HG03354 (cell line): ENCODE data around the gene RSL1D1.
"Not testable (repeated sequence)": the region's sequence is repeated elsewhere in the genome, so short reads cannot be mapped to it uniquely, and the experiment has no call there.

ENCODE experiments used
- ATAC-seq: cut with Tn5 transposase; IDR thresholded peaks from one replicate; pipeline ENCODE4 v1.9.1; 2021; ENCODE audit warnings: mild to moderate bottlenecking; ENCODE audit not compliant: unreplicated experiment, poor library complexity, severe bottlenecking

RSL1D1 gene

DNA sequence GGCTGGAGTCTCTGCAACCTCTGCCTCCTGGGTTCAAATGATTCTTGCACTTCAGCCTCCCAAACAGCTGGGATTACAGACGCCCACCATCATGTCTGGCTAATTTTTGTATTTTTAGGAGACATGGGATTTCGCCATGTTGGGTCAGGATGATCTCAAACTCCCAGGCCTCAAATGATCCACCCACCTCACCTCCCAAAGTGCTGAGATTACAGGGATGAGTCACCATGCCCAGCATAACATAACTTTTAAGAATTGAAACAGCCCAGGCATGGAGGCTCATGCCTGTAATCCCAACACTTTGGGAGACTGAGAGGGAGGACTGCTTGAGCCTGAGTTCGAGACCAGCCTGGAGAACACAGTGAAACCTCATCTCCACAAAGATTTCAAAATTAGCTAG lies 2.5 kb downstream of the RSL1D1 start:
- ATAC-seq, result no peak

DNA sequence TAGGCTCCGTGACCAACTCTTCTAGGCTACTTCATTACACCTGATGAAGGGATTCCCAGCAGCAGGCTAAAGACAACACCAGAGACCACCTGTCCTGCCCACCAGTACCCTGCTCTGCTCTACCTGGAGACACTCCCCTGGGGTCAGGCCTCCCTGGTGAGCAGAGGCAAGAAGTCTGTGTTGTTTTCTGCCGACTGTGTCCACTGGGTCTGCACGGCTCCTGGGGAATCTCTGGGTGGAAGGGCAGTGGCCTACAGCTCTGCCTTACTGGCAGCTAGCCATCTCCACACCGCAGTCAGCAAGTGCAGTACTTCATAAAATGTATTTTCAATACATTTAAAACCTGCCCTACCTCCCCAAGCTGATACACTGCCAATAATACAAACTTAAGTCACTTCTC lies 6.8 kb downstream of the RSL1D1 start:
- ATAC-seq, result no peak

DNA sequence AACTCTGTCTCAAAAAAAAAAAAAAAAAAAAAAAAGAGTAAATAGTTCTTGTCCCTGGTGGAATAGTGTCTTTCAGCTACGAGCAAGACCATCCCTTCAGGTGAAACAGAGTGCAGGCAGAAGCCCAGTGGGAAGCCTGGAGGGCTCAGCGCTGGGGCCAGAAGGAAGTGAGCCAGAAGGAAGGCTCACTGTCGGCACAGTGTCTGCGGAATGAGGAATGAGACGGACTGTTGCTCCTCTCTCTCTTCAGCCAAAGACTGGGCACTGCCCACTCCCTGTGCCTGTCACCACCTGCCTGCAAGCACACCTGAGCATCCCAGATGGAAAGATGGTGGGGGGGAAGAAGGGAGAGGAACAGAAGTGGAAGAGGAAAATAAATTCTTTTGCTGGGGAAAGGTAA lies 7.5 kb downstream of the RSL1D1 start:
- ATAC-seq, result no peak

DNA sequence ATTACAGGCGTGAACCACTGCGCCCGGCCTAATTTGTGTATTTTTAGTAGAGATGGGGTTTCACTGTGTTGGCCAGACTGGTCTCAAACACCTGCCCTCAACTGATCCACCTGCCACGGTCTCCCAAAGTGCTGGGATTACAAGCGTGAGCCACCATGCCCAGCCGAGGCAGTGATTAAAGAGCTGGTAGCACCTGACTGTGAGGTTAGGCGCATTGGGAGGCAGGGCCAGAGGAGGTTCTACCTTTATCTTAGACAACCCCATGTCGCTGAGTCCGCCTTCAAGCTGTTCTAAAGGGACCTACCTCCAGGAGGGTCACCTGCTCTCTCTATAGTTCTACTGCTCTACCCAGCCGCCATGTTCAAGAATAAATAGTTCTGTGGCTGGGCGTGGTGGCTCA lies 8.1 kb downstream of the RSL1D1 start:
- ATAC-seq, result no peak

DNA sequence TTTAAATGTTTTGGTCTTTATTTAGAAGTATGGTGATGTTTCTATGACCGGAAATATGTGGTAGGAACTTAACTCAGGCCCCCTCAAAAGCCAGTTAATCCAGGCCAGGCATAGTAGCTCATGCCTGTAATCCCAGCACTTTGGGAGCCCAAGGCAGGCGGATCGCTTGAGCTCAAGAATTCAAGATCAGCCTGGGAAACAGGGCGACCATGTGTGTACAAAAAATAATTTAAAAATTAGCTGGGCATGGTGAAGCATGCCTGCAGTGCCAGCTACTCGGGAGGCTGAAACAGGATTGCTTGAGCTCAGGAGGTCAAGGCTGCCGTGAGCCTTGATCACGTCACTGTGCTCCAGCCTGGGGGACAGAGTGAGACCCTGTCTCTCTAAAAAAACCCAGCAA lies 10.3 kb downstream of the RSL1D1 start:
- ATAC-seq, result no peak

DNA sequence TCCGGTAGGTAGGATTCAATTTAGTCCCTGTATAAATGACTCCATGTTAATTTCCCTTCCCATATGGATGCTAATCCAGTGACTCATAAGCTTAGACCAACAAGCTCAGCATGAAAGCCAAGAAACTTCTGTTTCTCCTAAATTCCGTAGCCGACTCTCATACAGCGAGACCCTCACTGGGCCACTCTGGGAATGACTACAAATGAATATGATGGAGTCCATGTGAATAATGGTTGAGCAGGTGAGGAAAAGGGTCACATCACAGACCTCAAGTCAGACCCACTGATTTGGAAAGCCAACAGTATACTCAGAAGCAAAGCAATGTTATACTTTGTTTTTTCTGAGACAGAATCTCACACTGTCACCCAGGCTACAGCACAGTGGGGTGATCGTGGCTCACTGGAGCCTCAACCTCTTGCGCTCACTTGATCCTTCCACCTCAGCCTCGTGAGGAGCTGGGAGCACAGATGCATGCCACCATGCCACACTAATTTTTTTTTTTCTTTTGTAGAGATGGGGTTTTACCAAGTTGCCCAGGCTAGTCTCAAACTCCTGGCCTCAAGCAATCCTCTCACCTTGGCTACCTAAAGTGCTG lies 14.6 kb downstream of the RSL1D1 start:
- no peak for ATAC-seq

DNA sequence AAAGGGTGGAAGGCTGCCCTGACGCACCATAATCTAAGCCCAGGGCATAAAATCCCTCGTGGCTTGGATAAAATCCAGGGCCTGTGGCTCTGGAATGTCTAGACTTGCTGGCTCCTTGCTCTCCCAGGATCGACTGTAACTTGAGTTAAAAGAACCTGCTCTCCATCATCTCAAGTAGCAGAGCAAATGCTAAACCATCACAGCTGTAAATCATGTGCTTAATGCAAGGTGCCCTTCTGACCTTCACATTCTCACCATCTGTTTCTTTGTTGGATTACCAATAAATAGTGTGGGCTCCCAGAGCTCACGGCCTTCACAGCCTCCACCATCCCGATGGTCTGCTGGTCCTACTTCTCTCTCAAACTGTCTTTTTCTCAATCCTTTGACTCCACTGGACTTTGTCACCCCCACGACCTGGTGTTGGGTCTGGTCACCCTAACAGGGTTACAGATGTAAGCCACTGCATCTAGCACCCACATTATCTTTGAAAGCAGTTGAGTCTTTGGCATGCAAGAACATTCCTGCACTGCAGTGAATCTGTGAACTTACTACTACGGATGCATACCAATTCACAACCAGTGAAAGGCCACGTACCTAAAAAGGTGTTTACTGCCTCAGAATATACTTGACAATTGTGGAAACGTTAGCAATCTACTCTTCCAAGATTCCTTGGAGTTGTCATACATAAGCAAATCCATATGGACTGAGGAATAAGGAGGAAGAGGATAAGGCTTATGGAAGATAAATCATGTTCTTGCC lies 15.3 kb downstream of the RSL1D1 start:
- no peak for ATAC-seq

DNA sequence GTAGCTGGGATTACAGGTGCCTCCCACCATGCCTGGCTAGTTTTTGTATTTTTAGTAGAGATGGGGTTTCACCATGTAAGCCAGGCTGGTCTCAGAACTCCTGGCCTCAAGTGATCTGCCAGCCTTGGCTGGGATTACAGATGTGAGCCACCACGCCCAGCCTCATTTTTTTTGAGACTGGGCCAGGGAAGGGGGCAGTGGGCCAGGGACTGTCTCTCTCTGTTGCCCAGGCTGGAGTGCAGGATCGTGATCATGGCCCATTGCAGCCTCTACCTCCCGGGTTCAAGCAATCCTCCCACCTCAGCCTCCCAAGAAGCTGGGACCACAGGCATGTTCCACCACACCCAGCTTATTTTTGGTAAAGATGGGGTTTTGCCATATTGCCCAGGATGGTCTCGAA lies 16.0 kb downstream of the RSL1D1 start:
- no peak for ATAC-seq

DNA sequence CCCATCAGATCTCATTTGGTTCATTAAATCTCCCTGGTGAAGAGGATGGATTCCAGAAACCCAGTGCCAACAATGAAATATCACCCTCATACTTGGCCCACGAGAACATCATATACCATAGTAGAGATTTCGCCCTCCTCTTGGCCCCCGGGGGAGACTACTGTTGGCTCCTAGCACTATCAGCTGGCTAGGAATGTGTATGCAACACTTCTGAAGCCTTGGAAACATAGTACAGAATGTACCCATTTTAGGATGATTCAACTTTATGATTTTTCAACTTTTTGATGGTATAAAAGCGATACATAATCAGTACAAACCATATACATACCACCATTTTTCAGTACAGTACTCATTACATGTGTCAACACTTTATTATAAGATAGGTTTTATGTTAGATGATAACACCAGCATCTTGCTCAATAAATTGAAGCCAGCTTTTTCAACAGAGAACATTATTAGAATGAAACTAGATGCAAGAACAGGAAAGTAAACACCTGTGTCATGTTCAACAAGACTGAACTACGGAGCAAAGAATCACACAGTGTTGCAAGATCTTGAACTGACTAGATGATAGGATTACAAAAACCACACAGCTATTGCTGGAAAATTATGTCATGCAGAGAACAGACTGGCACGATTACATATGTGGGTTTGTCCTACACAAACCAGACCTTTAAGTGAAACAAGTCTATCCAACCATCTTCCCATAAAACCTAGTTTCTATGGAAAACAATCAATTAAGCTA lies 17.2 kb downstream of the RSL1D1 start:
- ATAC-seq, result no peak

DNA sequence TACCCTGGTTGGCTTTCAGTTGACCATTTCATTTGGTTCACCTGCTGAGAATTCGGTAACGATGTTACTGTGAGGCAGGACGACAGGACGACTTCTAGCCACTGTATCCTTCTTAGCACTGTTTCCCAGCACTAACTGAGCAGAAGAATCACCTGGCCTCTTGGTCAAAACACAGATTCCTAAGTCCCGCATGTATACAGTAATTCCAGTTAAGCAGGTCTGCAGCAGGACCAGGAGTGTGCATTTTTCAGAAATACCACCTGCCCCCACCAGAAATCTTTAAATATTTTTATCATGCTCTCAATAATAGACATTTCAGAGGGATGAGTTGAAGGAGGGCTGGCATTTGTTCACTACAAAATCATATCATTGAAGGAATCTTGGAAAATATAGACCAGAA lies 22.6 kb downstream of the RSL1D1 start:
- no peak for ATAC-seq

DNA sequence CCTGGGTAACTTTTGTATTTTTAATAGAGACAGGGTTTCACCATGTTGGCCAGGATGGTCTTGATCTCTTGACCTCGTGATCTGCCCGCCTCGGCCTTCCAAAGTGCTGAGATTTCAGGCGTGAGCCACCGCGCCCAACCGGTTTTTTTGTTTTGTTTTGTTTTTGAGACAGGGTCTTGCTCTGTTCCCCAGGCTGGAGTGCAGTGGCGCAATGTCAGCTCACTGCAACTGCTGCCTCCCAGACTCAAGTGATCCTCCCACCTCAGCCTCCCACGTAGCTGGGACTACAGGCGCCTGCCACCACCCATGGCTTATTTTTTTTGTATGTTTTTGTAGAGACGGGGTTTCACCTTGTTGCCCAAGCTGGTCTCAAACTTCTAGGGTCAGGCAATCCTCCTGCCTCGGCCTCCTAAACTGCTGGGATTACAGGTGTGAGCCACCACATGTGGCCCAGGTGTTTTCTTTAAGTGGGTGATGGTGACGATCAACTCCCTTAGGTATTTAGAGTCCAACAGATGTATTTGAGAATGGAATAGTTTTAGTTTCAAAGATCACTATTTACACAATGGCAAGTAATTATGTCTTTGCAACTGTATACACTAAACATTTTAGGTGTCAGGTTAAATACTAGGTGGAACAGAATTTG lies 25.7 kb downstream of the RSL1D1 start:
- ATAC-seq, result not testable (repeated sequence)

DNA sequence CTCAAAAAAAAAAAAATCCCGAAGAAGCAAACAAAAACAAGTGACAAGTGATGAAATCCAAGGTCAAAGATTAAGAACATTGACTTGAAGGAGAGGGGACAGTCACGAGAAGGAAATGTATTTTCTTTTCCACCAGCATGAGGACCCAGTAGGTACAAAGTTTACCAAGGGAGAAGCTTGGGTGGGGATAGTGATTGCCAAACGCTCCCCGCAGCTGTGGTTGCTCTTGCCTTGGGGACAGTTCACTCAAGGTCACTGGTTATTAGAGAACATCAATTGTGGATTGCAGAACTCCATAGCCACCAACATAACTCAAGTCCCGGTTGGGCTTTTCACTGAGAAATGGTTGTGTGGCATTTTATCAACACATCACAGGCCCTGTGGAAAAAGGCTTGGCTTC lies 27.0 kb downstream of the RSL1D1 start:
- ATAC-seq, result no peak

DNA sequence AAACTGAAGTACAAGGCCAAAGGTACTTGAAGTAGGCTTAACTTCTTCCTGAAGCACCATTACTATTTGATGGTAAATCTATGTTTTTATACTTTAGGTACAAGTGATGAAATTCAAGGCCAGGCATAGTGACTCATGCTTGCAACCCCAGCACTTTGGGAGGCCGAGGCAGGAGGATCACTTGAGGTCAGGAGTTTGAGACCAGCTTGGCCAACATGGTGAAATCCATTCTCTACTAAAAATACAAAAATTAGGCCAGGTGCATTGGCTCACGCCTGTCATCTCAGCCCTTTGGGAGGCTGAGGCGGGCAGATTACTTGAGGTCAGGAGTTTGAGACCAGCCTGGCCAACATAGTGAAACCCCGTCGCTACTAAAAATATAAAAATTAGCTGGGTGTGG lies 27.7 kb downstream of the RSL1D1 start:
- ATAC-seq, result not testable (repeated sequence)

DNA sequence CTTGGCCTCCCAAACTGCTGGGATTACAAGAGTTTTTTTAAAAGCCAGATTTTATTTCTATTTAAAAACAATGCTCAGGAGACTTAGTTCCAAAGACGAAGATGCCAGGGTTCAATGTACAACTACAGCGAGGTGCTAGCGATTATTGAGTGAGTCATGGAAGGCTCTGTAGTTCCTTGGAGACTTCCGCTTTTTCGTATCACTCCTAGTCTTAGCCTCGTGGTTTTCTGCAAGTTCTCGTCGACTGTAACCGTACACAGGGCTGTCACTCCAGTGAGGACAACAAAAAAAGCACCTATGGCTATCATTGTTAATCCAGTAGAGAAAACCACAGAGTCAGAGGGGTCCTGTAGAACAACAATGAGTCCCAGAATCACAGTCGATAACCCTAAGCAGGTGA lies 31.5 kb downstream of the RSL1D1 start:
- ATAC-seq, result no peak

DNA sequence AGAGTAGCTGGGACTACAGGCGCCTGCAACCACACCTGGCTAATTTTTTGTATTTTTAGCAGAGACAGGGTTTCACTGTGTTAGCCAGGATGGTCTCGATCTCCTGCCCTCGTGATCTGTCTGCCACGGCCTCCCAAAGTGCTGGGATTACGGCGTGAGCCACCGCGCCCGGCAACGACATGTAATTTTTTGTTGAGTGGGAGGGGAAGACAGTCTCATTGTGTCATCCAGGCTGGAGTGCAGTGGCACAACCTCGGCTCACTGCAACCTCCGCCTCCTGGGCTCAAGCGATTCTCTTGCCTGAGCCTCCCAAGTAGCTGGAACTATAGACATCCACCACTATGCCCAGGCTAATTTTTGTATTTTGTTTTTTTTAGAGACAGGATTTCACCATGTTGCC lies 32.4 kb downstream of the RSL1D1 start:
- ATAC-seq, result not testable (repeated sequence)

DNA sequence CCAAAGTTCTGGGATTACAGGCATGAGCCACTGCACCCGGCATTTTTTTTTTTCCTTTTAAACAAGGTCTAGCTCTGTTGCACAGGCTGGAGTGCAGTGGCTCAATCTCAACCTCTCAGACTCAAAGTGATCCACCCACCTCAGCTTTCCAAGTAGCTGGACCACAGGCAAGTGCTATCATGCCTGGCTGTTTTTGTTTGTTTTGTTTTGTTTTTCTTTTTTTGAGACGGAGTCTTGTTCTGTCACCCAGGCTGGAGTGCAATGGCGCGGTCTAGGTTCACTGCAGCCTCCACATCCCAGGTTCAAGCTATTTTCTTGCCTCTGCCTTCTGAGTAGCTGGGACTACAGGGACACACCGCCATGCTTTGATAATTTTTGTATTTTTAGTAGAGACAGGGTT lies 35.2 kb downstream of the RSL1D1 start:
- no peak for ATAC-seq

DNA sequence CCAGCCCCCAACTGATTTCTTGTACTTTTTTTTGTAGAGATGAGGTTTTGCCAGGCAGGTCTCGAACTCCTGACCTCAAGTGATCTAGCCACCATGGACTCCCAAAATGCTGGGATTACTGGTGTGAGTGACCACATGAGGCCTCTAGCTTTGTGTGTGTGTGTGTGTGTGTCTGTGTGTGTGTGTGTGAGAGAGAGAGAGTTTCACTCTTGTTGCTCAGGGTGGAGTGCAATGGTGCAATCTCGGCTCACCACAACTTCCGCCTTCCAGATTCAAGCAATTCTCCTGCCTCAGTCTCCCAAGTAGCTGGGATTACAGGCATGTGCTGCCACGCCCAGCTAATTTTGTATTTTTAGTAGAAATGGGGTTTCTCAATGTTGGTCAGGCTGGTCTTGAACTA lies 36.5 kb downstream of the RSL1D1 start:
- not testable (repeated sequence) for ATAC-seq

DNA sequence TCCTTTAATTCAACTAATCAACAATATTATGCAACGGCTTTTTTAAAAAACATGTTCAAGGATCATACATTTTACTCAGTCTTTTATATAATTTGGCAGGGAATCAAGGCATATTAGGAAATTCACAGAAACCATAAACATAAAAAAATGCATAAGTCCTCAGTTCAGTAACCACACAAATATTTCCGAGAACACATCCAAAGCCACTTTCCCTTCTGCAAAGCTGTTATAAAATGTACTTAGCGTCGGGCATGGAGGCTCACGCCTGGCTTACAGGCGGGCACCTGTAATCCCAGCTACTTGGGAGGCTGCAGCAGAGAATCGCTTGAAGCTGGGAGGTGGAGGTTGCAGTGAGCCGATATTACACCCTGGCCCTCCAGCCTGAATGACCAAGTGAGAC lies 44.6 kb downstream of the RSL1D1 start:
- no peak for ATAC-seq

DNA sequence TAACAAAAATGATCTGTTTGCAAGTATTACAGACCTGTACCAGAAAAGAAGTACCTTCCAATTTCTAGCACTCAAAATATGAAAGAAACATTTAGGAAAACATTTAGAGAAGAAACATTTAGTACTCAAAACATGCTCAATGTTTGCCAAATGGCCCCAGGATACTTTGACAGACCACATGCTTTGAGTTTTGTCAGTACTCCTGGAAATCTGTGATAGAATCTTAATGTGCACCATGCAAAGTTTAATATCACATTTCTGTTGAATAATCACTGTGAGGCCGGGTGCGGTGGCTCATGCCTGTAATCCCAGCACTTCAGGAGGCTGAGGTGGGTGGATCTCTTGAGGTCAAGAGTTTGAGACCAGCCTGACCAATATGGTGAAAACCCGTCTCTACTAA lies 45.8 kb downstream of the RSL1D1 start:
- no peak for ATAC-seq

DNA sequence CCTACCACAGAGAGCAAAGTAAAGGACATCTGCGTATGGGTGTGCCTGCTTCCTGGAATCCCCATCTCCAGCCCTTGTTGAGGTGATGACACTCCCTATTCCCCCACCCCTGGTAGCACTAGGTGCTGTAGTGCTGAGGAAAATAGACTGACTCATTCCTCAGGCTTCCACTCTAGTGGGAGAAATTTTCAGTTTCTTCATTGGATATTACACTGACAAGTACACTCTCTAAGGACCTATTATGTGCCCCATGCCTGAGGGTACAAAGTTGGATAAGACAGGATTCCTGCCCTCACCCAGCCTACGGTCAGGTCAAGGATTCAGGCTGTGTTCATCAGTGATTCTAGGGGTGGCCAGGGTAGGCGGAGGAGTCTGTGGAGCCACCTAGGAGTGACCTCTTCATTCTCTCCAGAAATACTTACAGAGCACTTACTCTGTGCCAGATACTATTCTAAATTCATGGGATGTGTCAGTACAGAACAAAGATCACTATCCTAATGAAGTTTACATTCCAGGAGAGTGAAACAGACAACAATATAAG lies 49.8 kb downstream of the RSL1D1 start:
- no peak for ATAC-seq
